HG02759 (cell line): ENCODE results near the gene SLC22A23.

ENCODE experiments used
- ATAC-seq: cut with Tn5 transposase; IDR thresholded peaks from one replicate; pipeline ENCODE4 v1.9.1; 2021; ENCODE audit warnings: mild to moderate bottlenecking, moderate library complexity; ENCODE audit not compliant: unreplicated experiment

SLC22A23 gene

GRCh38 chr6:3406362-3406821 is 50.5 kb downstream of the SLC22A23 start:
- no peak for ATAC-seq

- ATAC-seq: no peak
Measured at GRCh38 chr6:3405679-3406078, 51.2 kb downstream of the SLC22A23 start.

GRCh38 chr6:3405182-3405518 is 51.7 kb downstream of the SLC22A23 start:
- ATAC-seq: no peak

GRCh38 chr6:3403238-3404173 is 53.3 kb downstream of the SLC22A23 start:
- no peak for ATAC-seq

- ATAC-seq: no peak
Measured at GRCh38 chr6:3402310-3403237, 54.3 kb downstream of the SLC22A23 start.

- ATAC-seq: no peak
Measured at GRCh38 chr6:3400162-3400561, 56.7 kb downstream of the SLC22A23 start.

- no peak for ATAC-seq
Measured at GRCh38 chr6:3398755-3399696, 57.8 kb downstream of the SLC22A23 start.

- ATAC-seq: no peak
Measured at GRCh38 chr6:3398165-3398562, 58.7 kb downstream of the SLC22A23 start.

- no peak for ATAC-seq
Measured at GRCh38 chr6:3397229-3398164, 59.4 kb downstream of the SLC22A23 start.

GRCh38 chr6:3396503-3397180 is 60.2 kb downstream of the SLC22A23 start:
- ATAC-seq: no peak

- ATAC-seq: no peak
Measured at GRCh38 chr6:3394671-3395070, 62.2 kb downstream of the SLC22A23 start.

GRCh38 chr6:3393836-3394202 is 63.0 kb downstream of the SLC22A23 start:
- ATAC-seq: no peak

- no peak for ATAC-seq
Measured at GRCh38 chr6:3392930-3393835, 63.7 kb downstream of the SLC22A23 start.

- no peak for ATAC-seq
Measured at GRCh38 chr6:3391902-3392458, 64.9 kb downstream of the SLC22A23 start.

- ATAC-seq: no peak
Measured at GRCh38 chr6:3390698-3391097, 66.2 kb downstream of the SLC22A23 start.

- no peak for ATAC-seq
Measured at GRCh38 chr6:3389390-3390167, 67.3 kb downstream of the SLC22A23 start.

- ATAC-seq: no peak
Measured at GRCh38 chr6:3388786-3389185, 68.1 kb downstream of the SLC22A23 start.
